ENCODE results near the gene ZBTB7A.

- TF ChIP-seq POLR2A (IDR thresholded peaks at IDR 0.05) (no peak), EP300 (IDR thresholded peaks at IDR 0.05) (no peak)
Measured at GRCh38 chr19:4052993-4053422, 13.7 kb downstream of the ZBTB7A start.

All from upper lobe of left lung (tissue), 4 donors.